ENCODE measurements around the gene LINGO3. TPM values are rescaled to one million over a fixed set of nuclear protein-coding genes. Genes with fewer than 3 reads are reported as not detected.
A peak's percentile ranks its signal among the peaks of the same experiment; 100 is the strongest.

Gene LINGO3
- total RNA-seq, 1 donor from 2014 or later, result not detected

GRCh38 chr19:2270157-2270422 lies 37.9 kb downstream of the LINGO3 start:
- peak overlapping the region; percentile 99 for H3K4me3 ChIP-seq (ENCODE audit: low read depth, low read length)
- H3K27me3 ChIP-seq (ENCODE audit: control insufficient read depth, insufficient read depth, low read length), result no peaks in the 10 kb centered on the region
- H3K36me3 ChIP-seq (ENCODE audit: control insufficient read depth, insufficient read depth, low read length), result peaks cover 15% of the 10 kb centered on the region
- no peak for TF ChIP-seq CTCF (IDR thresholded peaks at IDR 0.05; ENCODE audit: insufficient read depth, low read length, severe bottlenecking)
- DNase-seq (ENCODE audit: low read depth) (no peak), FAIRE-seq (no peak)

- FAIRE-seq (no peak), DNase-seq (ENCODE audit: low read depth) (peak; percentile 76)
- H3K27me3 ChIP-seq (ENCODE audit: control insufficient read depth, insufficient read depth, low read length), result no peaks in the 10 kb centered on the region
- H3K4me3 ChIP-seq (ENCODE audit: low read depth, low read length), result peak overlapping the region; percentile 99
- TF ChIP-seq CTCF (IDR thresholded peaks at IDR 0.05; ENCODE audit: insufficient read depth, low read length, severe bottlenecking), result no peak
- peaks cover 15% of the 10 kb centered on the region for H3K36me3 ChIP-seq (ENCODE audit: control insufficient read depth, insufficient read depth, low read length)
Observed at GRCh38 chr19:2269244-2270156, 38.5 kb downstream of the LINGO3 start.

DNA sequence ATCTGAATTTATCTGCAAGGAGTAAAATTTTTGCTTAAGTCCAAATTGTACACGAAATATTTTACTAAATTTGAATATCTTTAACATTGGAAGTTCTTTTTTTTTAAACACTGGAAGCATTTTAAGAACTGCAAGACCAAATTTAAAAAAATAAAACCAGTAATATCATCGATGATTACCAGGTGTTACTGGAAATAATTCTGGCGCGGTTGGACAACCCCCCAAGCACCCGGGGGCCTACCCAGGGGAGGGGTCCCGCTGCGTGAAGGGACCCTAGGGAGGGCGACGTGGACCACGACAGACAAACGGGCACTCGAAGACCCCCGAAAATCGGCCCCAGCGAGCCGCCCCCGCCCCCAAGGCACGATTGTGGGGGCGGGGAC lies 39.1 kb downstream of the LINGO3 start:
- DNase-seq (ENCODE audit: low read depth), result no peak
- peaks cover 15% of the 10 kb centered on the region for H3K36me3 ChIP-seq (ENCODE audit: control insufficient read depth, insufficient read depth, low read length)
- FAIRE-seq, result no peak
- no peaks in the 10 kb centered on the region for H3K27me3 ChIP-seq (ENCODE audit: control insufficient read depth, insufficient read depth, low read length)
- peak overlapping the region; percentile 99 for H3K4me3 ChIP-seq (ENCODE audit: low read depth, low read length)
- no peak for TF ChIP-seq CTCF (IDR thresholded peaks at IDR 0.05; ENCODE audit: insufficient read depth, low read length, severe bottlenecking)

GRCh38 chr19:2268480-2268830 lies 39.5 kb downstream of the LINGO3 start:
- H3K27me3 ChIP-seq (ENCODE audit: control insufficient read depth, insufficient read depth, low read length), result no peaks in the 10 kb centered on the region
- no peak for TF ChIP-seq CTCF (IDR thresholded peaks at IDR 0.05; ENCODE audit: insufficient read depth, low read length, severe bottlenecking)
- no peak for DNase-seq (ENCODE audit: low read depth)
- no peak for FAIRE-seq
- H3K36me3 ChIP-seq (ENCODE audit: control insufficient read depth, insufficient read depth, low read length), result peaks cover 14% of the 10 kb centered on the region
- H3K4me3 ChIP-seq (ENCODE audit: low read depth, low read length), result no peak overlapping the region

GRCh38 chr19:2266183-2266993 lies 41.6 kb downstream of the LINGO3 start:
- no peak for TF ChIP-seq CTCF (IDR thresholded peaks at IDR 0.05; ENCODE audit: insufficient read depth, low read length, severe bottlenecking)
- no peak overlapping the region for H3K4me3 ChIP-seq (ENCODE audit: low read depth, low read length)
- no peaks in the 10 kb centered on the region for H3K36me3 ChIP-seq (ENCODE audit: control insufficient read depth, insufficient read depth, low read length)
- H3K27me3 ChIP-seq (ENCODE audit: control insufficient read depth, insufficient read depth, low read length), result no peaks in the 10 kb centered on the region
- FAIRE-seq, result peak; percentile 64
- peak; percentile 53 for DNase-seq (ENCODE audit: low read depth)
